Endothelial cell of umbilical vein (primary cell): ENCODE data around the gene SAMSN1. TPM values are rescaled to one million over a fixed set of nuclear protein-coding genes. Genes with fewer than 3 reads are reported as not detected.

Source experiments
- BruUV-seq: library from RNA; stranded (reverse); fragments of 400-500 nt; replicated peaks from 2 replicates; lab custom pipeline; 2021; lab: Mats Ljungman, UMichigan
- CTCF ChIA-PET: fragments of 300-600, 350-600 bp; sonication (Branson Sonifier 250); formaldehyde crosslinking; loops from one replicate; lab custom pipeline; 2021; ENCODE audit warnings: antibody characterized with exemption, inconsistent platforms; lab: Charles Lee
- POLR2A ChIA-PET: fragments of 300-600, 350-600 bp; sonication (Branson Sonifier 250); formaldehyde crosslinking; loops from one replicate; lab custom pipeline; 2021; ENCODE audit warnings: antibody characterized with exemption, inconsistent platforms; lab: Charles Lee
- DNase-seq: peaks from one replicate; pipeline ENCODE4 v3.0.0-alpha.2; 2011; ENCODE audit warnings: low read depth, low spot score
- FAIRE-seq: peaks from 2 replicates; lab custom pipeline; 2011; peaks lifted over from hg19 to GRCh38; lab: Jason Lieb, UNC
- H2AFZ ChIP-seq: 2 replicates; pipeline ENCODE4 v1.6.0; 2012; ENCODE audit warnings: low read depth, low read length, control low read depth, inconsistent platforms
- H3K27ac ChIP-seq: 2 replicates; pipeline ENCODE4 v1.5.1; 2011; ENCODE audit warnings: low read depth, mild to moderate bottlenecking, control low read depth, low read length, moderate library complexity; ENCODE audit not compliant: insufficient read depth
- H3K27me3 ChIP-seq, 2 experiments: 2 replicates each; pipeline versions ENCODE4 v1.6.0 to v1.6.1; 2011; ENCODE audit warnings: low read length in 2 of 2, mixed read lengths in 1 of 2; ENCODE audit not compliant: control insufficient read depth in 2 of 2, insufficient read depth in 2 of 2
- H3K36me3 ChIP-seq, 2 experiments: 2 replicates in 1 of 2; 3 replicates in 1 of 2; pipeline ENCODE4 v1.5.1; 2011; ENCODE audit warnings: low read length in 2 of 2, mild to moderate bottlenecking in 1 of 2, moderate library complexity in 1 of 2; ENCODE audit not compliant: control insufficient read depth in 2 of 2, insufficient read depth in 2 of 2; ENCODE audit errors: extremely low read depth in 1 of 2
- H3K4me1 ChIP-seq: 3 replicates; pipeline ENCODE4 v1.5.1; 2011; ENCODE audit warnings: mild to moderate bottlenecking, low read length; ENCODE audit not compliant: control insufficient read depth, insufficient read depth; ENCODE audit errors: extremely low read depth
- H3K4me2 ChIP-seq: 2 replicates; pipeline ENCODE4 v1.6.1; 2011; ENCODE audit warnings: low read length, control low read depth, mixed read lengths; ENCODE audit not compliant: insufficient read depth
- H3K4me3 ChIP-seq, 3 experiments: fragments of 200-600 bp in 1 of 3; sonication (generic), shearing (Covaris generic) in 1 of 3; replicated peaks in 1 of 3; 2 replicates each; pipeline ENCODE4 v1.5.1; 2011 to 2016; ENCODE audit warnings: control low read depth in 3 of 3, low read length in 3 of 3, mild to moderate bottlenecking in 2 of 3, inconsistent platforms in 1 of 3, low read depth in 1 of 3, moderate library complexity in 1 of 3; ENCODE audit not compliant: insufficient read depth in 1 of 3
- H3K79me2 ChIP-seq: 2 replicates; pipeline ENCODE4 v1.6.0; 2012; ENCODE audit warnings: low read length, inconsistent platforms; ENCODE audit not compliant: control insufficient read depth, insufficient read depth
- H3K9ac ChIP-seq: replicated peaks from 2 replicates; pipeline ENCODE3; 2011; ENCODE audit warnings: low read length, control low read depth; ENCODE audit not compliant: insufficient read depth; ENCODE audit errors: extremely low read depth
- H3K9me1 ChIP-seq: replicated peaks from 3 replicates; pipeline ENCODE4 v1.6.0; 2011; ENCODE audit warnings: mild to moderate bottlenecking, low read length; ENCODE audit not compliant: control insufficient read depth, insufficient read depth; ENCODE audit errors: extremely low read depth
- H3K9me3 ChIP-seq: replicated peaks from 2 replicates; pipeline ENCODE4 v1.5.1; 2012; ENCODE audit warnings: low read length, inconsistent platforms; ENCODE audit not compliant: control insufficient read depth, insufficient read depth
- H4K20me1 ChIP-seq: replicated peaks from 2 replicates; pipeline ENCODE3; 2011; ENCODE audit warnings: mild to moderate bottlenecking, low read length; ENCODE audit not compliant: control insufficient read depth, insufficient read depth; ENCODE audit errors: extremely low read depth
- EZH2 ChIP-seq: IDR thresholded peaks from 2 replicates; pipeline ENCODE4 v1.6.1; 2012; ENCODE audit warnings: borderline replicate concordance, low read depth, mild to moderate bottlenecking, moderate library complexity, low read length, inconsistent platforms; ENCODE audit not compliant: severe bottlenecking
- FOS ChIP-seq: IDR thresholded peaks from 2 replicates; pipeline ENCODE4 v1.6.1; 2011; ENCODE audit warnings: mild to moderate bottlenecking, low read length, moderate library complexity, borderline replicate concordance; ENCODE audit not compliant: insufficient read depth
- GATA2 ChIP-seq: IDR thresholded peaks from 2 replicates; pipeline ENCODE4 v1.7.0; 2011; ENCODE audit warnings: low read depth, mild to moderate bottlenecking, moderate library complexity, mixed read lengths, low read length; ENCODE audit not compliant: insufficient read length, insufficient read depth
- JUN ChIP-seq: IDR thresholded peaks from 2 replicates; pipeline ENCODE4 v1.6.1; 2011; ENCODE audit warnings: borderline replicate concordance, low read depth; ENCODE audit not compliant: insufficient read length, insufficient read depth
- MYC ChIP-seq: IDR thresholded peaks from one replicate; pipeline ENCODE4 v1.6.1; 2011; ENCODE audit warnings: mild to moderate bottlenecking, low read depth, low read length
- POLR2A ChIP-seq: IDR thresholded peaks from 2 replicates; pipeline ENCODE4 v1.6.1; 2012; ENCODE audit warnings: low read depth, mild to moderate bottlenecking, control low read depth, low read length
- POLR2AphosphoS5 ChIP-seq: IDR thresholded peaks from 2 replicates; pipeline ENCODE4 v1.6.1; 2012; ENCODE audit warnings: low read depth, mild to moderate bottlenecking, control low read depth, low read length, moderate library complexity; ENCODE audit not compliant: insufficient read depth
- dilution Hi-C: fragments of 300-500 bp; cut with MboI; formaldehyde crosslinking; loops from one replicate; pipeline ENCODE4 v1.15.0; 2019; ENCODE audit warnings: low sequenced_read_pairs; ENCODE audit not compliant: extremely low pct_ligation_motif_present
- intact Hi-C: fragments of 100-400 bp; cut with micrococcal nuclease; formaldehyde crosslinking; loops from one replicate; pipeline ENCODE4 v1.10.0; 2022
- polyA plus RNA-seq, 4 experiments: library from polyadenylated mRNA; depleted of rRNA in 3 of 4; stranded (reverse) in 3 of 4; unstranded in 1 of 4; fragments of >200 nt; gene quantifications; 2 replicates each; pipeline versions ENCODE4 v1.2.1 to v1.2.3, GENCODE V29; 2011 to 2012; ENCODE audit warnings: missing spikeins in 1 of 4
- total RNA-seq: library from RNA; stranded (reverse); gene quantifications from 2 replicates; pipeline ENCODE4 v1.2.3, GENCODE V29; 2021
- TF ChIP-seq, protein P1 (sequence below), 2 donors: IDR thresholded peaks; 1 replicate in 1 of 2; 2 replicates in 1 of 2; pipeline ENCODE4 v1.5.1; 2011; ENCODE audit warnings: low read length in 2 of 2, mild to moderate bottlenecking in 2 of 2, moderate library complexity in 2 of 2, control low read depth in 1 of 2, inconsistent platforms in 1 of 2, low read depth in 1 of 2; ENCODE audit not compliant: insufficient read depth in 1 of 2; ENCODE audit errors: extremely low read depth in 1 of 2
- TF ChIP-seq, protein P2 (sequence below): IDR thresholded peaks from 2 replicates; pipeline ENCODE4 v1.6.1; 2011; ENCODE audit not compliant: insufficient read depth, insufficient read length

The SAMSN1 gene
- total and polyA plus RNA-seq, 2 donors (not counting 3 experiments of a cell fraction or from before 2014, with no cell fraction given) = 2.5 to 5.3 TPM

GRCh38 chr21:14457762-14458161, 88.4 kb downstream of the SAMSN1 start:
- ChIA-PET CTCF (no interaction called here), POLR2A (no interaction called here)
- Histone ChIP-seq H3K36me3 (no peaks in the 10 kb centered on the region), H3K27ac (no peak overlapping the region), H2AFZ (no peak overlapping the region), H3K4me2 (no peak overlapping the region), H4K20me1 (no peaks in the 10 kb centered on the region), H3K79me2 (no peaks in the 10 kb centered on the region), H3K4me1 (no peaks in the 10 kb centered on the region), H3K4me3 (no peak overlapping the region), H3K9ac (no peak overlapping the region), H3K9me1 (no peaks in the 10 kb centered on the region), H3K27me3 (no peaks in the 10 kb centered on the region), H3K9me3 (no peaks in the 10 kb centered on the region)
- FAIRE-seq (no peak), DNase-seq (no peak)
- no TSS peak for BruUV-seq
- no peak for TF ChIP-seq FOS
- no peak for TF ChIP-seq POLR2A
- TF ChIP-seq, protein P1, sequence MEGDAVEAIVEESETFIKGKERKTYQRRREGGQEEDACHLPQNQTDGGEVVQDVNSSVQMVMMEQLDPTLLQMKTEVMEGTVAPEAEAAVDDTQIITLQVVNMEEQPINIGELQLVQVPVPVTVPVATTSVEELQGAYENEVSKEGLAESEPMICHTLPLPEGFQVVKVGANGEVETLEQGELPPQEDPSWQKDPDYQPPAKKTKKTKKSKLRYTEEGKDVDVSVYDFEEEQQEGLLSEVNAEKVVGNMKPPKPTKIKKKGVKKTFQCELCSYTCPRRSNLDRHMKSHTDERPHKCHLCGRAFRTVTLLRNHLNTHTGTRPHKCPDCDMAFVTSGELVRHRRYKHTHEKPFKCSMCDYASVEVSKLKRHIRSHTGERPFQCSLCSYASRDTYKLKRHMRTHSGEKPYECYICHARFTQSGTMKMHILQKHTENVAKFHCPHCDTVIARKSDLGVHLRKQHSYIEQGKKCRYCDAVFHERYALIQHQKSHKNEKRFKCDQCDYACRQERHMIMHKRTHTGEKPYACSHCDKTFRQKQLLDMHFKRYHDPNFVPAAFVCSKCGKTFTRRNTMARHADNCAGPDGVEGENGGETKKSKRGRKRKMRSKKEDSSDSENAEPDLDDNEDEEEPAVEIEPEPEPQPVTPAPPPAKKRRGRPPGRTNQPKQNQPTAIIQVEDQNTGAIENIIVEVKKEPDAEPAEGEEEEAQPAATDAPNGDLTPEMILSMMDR (IDR thresholded peaks at IDR 0.05; ENCODE audit: extremely low read depth in 1 of 2, insufficient read depth in 1 of 2, low read depth in 1 of 2, low read length in 2 of 2) = no peak
- TF ChIP-seq MYC = no peak
- no peak for TF ChIP-seq GATA2
- TF ChIP-seq, protein P2, sequence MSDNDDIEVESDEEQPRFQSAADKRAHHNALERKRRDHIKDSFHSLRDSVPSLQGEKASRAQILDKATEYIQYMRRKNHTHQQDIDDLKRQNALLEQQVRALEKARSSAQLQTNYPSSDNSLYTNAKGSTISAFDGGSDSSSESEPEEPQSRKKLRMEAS = no peak
- no peak for TF ChIP-seq JUN
- TF ChIP-seq EZH2 = no peak
- no peak for TF ChIP-seq POLR2AphosphoS5
- dilution Hi-C loops (no loop called here), intact Hi-C loops (loop anchor here (10.0 kb wide), 1 partner anchor 277 kb away; no protein-coding TSS in a partner anchor)
